ENCODE results near the gene SLC15A1.

DNA sequence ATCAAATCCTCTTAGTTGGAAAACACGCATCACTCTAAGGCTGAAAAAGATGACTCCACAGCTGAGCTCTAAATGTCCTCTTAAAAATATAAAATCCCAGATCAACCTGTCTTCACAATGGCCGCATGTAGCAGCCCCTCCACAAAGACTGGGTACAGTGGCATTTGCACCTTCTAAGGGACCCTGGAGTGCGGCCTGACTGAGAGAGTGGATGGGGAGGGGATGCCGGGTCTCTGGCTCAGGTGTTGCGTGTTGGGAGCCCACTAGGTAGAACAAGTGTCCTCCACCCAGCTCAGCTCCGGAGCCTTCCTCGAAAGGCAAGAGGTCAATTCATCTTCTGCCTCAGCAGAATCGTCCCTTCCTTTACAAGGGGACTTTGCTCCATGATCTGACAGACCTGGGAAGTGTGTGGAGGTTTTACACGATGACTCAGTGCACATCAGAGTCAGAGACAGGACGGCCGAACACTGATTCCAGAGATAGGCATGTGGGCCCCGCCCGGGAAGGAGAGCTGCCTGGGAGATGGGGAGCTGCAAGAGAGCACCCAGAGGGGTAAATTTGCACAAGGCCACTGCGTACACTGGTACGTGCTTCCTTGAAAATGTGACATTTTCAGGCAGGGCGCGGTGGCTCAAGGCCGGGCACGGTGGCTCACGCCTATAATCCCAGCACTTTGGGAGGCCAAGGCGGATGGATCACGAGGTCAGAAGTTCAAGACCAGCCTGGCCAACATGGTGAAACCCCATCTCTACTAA is 23.5 kb upstream of the SLC15A1 start:
- TF ChIP-seq CTCF (IDR thresholded peaks at IDR 0.05 in 4 of 5, conservative IDR thresholded peaks at IDR 0.05 in 1 of 5) (no peak), POLR2A (IDR thresholded peaks at IDR 0.05) (no peak)

Measured in gastrocnemius medialis (tissue), 4 donors.